Esophagus muscularis mucosa (tissue), 4 donors: Measurements from ENCODE around the gene MRPL18. TPM values are rescaled to one million over a fixed set of nuclear protein-coding genes. Genes with fewer than 3 reads are reported as not detected.

Experiments
- DNase-seq: peaks from one replicate; pipeline ENCODE4 v3.0.0-alpha.2; 2017; ENCODE audit errors: extremely low spot score
- H3K27ac ChIP-seq, 4 donors: fragments of 200-600 bp; sonication (generic); replicated peaks in 1 of 4; 1 replicate in 3 of 4; 2 replicates in 1 of 4; pipeline ENCODE4 v1.5.1; 2016 to 2019; ENCODE audit warnings: mild to moderate bottlenecking in 1 of 4
- H3K27me3 ChIP-seq, 4 donors: fragments of 200-600 bp; sonication (generic); one replicate each; pipeline versions ENCODE4 v1.5.1 to v1.6.0; 2016 to 2019
- H3K36me3 ChIP-seq, 4 donors: fragments of 200-600 bp; sonication (generic); one replicate each; pipeline ENCODE4 v1.5.1; 2016 to 2019
- H3K4me1 ChIP-seq, 4 donors: fragments of 200-600 bp; sonication (generic); one replicate each; pipeline ENCODE4 v1.5.1; 2016 to 2019
- H3K4me3 ChIP-seq, 4 donors: fragments of 200-600 bp; sonication (generic); 1 replicate in 2 of 4; 2 replicates in 2 of 4; pipeline ENCODE4 v1.5.1; 2016 to 2019; ENCODE audit warnings: mild to moderate bottlenecking in 4 of 4, moderate library complexity in 1 of 4
- H3K9me3 ChIP-seq, 4 donors: fragments of 200-600 bp; sonication (generic); 1 replicate in 3 of 4; 2 replicates in 1 of 4; pipeline ENCODE4 v1.5.1; 2016 to 2019
- EP300 ChIP-seq: sonication (generic); formaldehyde crosslinking; IDR thresholded peaks from one replicate; pipeline ENCODE4 v1.6.1; 2017; ENCODE audit warnings: antibody characterized with exemption
- POLR2A ChIP-seq: fragments of 450-650 bp; IDR thresholded peaks from one replicate; pipeline ENCODE4 v1.6.1; 2017; ENCODE audit warnings: antibody characterized with exemption, moderate library complexity, mild to moderate bottlenecking, low read depth
- POLR2AphosphoS5 ChIP-seq, 2 donors: sonication (generic); formaldehyde crosslinking; IDR thresholded peaks; one replicate each; pipeline ENCODE4 v1.6.1; 2017; ENCODE audit warnings: antibody characterized with exemption in 2 of 2
- WGBS: methylation state at CpG from one replicate; pipeline ENCODE4 v1.1.5; 2018; 5-methylcytosine and 5-hydroxymethylcytosine counted together
- intact Hi-C: fragments of 100-400 bp; cut with DNase I; formaldehyde crosslinking; loops from one replicate; pipeline ENCODE4 v1.15.1; 2023
- total RNA-seq, 4 donors: library from RNA; depleted of rRNA; stranded (reverse); fragments of >200 nt; gene quantifications; one replicate each; pipeline versions ENCODE4 v1.1.0 to v1.2.1, GENCODE V29; 2016
- TF ChIP-seq, protein P1 (sequence below), 3 experiments: fragments of 200-600 bp in 2 of 3; fragments of 450-650 bp in 1 of 3; sonication (generic) in 2 of 3; IDR thresholded peaks; one replicate each; pipeline ENCODE4 v1.5.1; 2017 to 2019; ENCODE audit warnings: antibody characterized with exemption in 3 of 3, mild to moderate bottlenecking in 2 of 3, moderate library complexity in 1 of 3

The MRPL18 gene
- total RNA-seq, 4 donors from 2014 or later: 63.3 to 92.9 (median 69.2) TPM

DNA sequence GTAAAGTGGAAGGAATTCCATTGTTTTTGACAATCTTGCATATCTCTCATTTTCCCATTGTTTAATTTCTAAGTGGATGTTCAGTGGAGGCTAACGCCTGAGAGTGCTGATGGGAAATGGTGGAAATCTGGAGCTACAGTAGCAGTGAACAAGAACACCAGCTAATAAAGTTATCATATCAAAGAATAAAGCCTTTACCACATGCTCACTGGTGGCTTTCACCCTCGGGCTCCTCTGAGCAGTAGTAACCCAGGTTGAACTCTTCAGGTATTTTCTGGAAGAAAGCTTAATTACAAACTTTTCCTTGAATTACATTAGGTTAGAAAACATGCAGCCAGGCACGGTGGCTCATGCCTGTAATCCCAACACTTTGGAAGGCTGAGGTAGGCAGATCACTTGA, 38.8 kb upstream of the MRPL18 start:
- Histone ChIP-seq H3K27me3 (no peaks in the 10 kb centered on the region), H3K4me3 (no peak overlapping the region), H3K36me3 (peaks cover 27 to 96% (median 77%) of the 10 kb centered on the region in 4 donors), H3K27ac (no peak overlapping the region), H3K9me3 (no peaks in the 10 kb centered on the region), H3K4me1 (peaks cover 0 to 9% (median 0%) of the 10 kb centered on the region in 4 donors)
- 82% methylated on average over 3 of the region's 3 CpGs for WGBS
- intact Hi-C loops: no loop called here
- TF ChIP-seq EP300 (no peak), POLR2A (no peak), POLR2AphosphoS5 (IDR thresholded peaks at IDR 0.05) (no peak)
- TF ChIP-seq, protein P1, sequence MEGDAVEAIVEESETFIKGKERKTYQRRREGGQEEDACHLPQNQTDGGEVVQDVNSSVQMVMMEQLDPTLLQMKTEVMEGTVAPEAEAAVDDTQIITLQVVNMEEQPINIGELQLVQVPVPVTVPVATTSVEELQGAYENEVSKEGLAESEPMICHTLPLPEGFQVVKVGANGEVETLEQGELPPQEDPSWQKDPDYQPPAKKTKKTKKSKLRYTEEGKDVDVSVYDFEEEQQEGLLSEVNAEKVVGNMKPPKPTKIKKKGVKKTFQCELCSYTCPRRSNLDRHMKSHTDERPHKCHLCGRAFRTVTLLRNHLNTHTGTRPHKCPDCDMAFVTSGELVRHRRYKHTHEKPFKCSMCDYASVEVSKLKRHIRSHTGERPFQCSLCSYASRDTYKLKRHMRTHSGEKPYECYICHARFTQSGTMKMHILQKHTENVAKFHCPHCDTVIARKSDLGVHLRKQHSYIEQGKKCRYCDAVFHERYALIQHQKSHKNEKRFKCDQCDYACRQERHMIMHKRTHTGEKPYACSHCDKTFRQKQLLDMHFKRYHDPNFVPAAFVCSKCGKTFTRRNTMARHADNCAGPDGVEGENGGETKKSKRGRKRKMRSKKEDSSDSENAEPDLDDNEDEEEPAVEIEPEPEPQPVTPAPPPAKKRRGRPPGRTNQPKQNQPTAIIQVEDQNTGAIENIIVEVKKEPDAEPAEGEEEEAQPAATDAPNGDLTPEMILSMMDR (IDR thresholded peaks at IDR 0.05): no peak
- DNase-seq: no peak

DNA sequence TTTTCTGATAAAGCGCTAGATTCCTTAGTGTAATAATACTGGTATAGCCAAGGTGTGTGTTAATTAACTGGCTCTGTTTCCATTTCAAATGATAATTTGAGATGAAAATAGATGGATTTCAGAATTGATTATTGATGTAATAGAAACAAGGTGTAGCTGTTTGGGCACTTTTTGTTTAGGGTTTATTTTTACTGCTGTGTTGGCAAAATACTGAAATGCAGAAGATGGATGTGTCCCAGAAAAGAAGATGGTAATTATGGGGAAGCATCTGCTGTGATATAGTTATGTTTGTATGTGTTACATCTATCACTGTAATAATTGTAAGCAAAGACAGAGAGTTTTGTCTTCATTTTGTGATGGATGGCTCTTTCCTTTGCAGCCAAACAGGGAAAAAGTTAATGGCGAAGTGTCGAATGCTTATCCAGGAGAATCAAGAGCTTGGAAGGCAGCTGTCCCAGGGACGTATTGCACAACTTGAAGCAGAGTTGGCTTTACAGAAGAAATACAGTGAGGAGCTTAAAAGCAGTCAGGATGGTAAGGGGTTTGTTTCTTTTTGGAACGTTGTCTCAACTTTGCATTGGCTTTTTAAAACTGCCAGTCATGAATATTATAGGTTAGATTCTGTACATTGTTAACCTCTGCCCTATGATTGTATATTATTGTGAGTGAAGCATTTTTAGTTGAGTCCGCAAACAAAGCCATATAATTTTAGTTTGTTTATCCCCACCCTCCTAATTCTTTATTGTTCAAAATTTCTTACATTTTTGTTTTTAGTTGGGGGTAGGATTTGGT, 37.0 kb upstream of the MRPL18 start:
- no peak overlapping the region for H3K27ac ChIP-seq
- intact Hi-C loops: no loop called here
- WGBS: 85% methylated on average over 6 of the region's 6 CpGs
- no peaks in the 10 kb centered on the region for H3K27me3 ChIP-seq
- DNase-seq: no peak
- no peak for TF ChIP-seq EP300
- TF ChIP-seq, protein P1 (IDR thresholded peaks at IDR 0.05): no peak
- no peak for TF ChIP-seq POLR2AphosphoS5 (IDR thresholded peaks at IDR 0.05)
- TF ChIP-seq POLR2A: no peak
- H3K36me3 ChIP-seq: peaks cover 21 to 96% (median 79%) of the 10 kb centered on the region in 4 donors
- H3K4me3 ChIP-seq: no peak overlapping the region
- no peaks in the 10 kb centered on the region for H3K9me3 ChIP-seq
- H3K4me1 ChIP-seq: peaks cover 0 to 9% (median 0%) of the 10 kb centered on the region in 4 donors

DNA sequence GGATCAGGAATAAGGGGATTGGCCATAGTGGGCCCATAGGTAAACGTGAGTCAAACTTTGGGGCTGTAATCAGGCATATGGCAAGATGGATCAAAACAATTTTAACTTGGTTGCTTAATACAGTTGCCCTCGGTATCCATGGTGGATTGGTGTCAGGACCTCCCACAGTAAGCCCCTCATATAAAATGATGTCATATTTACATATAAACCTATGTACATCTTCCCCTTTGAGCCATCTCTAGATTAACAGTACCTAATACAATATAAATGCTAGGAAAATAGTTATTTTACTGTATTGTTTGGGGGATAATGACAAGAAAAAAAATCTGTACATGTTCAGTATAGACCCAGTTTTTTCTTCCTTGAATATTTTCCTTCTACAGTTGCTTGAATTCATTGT, 35.9 kb upstream of the MRPL18 start:
- H3K27ac ChIP-seq: no peak overlapping the region
- intact Hi-C loops: no loop called here
- no peaks in the 10 kb centered on the region for H3K27me3 ChIP-seq
- DNase-seq: no peak
- no peaks in the 10 kb centered on the region for H3K9me3 ChIP-seq
- H3K4me3 ChIP-seq: no peak overlapping the region
- TF ChIP-seq, protein P1 (IDR thresholded peaks at IDR 0.05): no peak
- TF ChIP-seq POLR2AphosphoS5 (IDR thresholded peaks at IDR 0.05) (no peak), POLR2A (no peak), EP300 (no peak)
- peaks cover 0 to 9% (median 0%) of the 10 kb centered on the region in 4 donors for H3K4me1 ChIP-seq
- 83% methylated on average over 2 of the region's 2 CpGs for WGBS
- peaks cover 11 to 90% (median 77%) of the 10 kb centered on the region in 4 donors for H3K36me3 ChIP-seq

DNA sequence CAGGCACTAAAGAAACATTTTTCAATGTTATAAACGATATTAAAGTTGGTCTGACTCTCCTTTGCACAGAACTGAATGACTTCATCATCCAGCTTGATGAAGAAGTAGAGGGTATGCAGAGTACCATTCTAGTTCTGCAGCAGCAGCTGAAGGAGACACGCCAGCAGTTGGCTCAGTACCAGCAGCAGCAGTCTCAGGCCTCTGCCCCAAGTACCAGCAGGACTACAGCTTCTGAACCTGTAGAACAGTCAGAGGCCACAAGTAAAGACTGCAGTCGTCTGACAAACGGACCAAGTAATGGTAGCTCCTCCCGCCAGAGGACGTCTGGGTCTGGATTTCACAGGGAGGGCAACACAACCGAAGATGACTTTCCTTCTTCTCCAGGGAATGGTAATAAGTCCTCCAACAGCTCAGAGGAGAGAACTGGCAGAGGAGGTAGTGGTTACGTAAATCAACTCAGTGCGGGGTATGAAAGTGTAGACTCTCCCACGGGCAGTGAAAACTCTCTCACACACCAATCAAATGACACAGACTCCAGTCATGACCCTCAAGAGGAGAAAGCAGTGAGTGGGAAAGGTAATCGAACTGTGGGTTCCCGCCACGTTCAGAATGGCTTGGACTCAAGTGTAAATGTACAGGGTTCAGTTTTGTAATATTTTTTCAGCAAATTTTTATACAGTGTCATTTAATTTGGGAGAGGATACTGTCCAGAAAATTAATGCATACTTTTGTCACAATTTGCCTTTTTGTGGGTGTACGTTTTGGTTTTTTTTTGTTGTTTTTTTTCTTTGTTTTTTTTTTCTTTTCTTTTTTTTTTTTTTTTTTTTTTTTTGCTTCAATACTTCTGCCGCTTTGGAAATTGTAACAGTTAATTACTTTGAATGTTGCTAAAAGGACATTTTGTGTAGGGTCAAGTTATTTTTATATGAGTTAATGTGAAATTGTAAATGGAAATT, 35.0 kb upstream of the MRPL18 start:
- H3K27ac ChIP-seq: no peak overlapping the region
- no peak for DNase-seq
- H3K4me3 ChIP-seq: no peak overlapping the region
- H3K27me3 ChIP-seq: no peaks in the 10 kb centered on the region
- peaks cover 5 to 82% (median 69%) of the 10 kb centered on the region in 4 donors for H3K36me3 ChIP-seq
- no peak for TF ChIP-seq POLR2A
- TF ChIP-seq POLR2AphosphoS5 (IDR thresholded peaks at IDR 0.05): no peak
- no peak for TF ChIP-seq EP300
- TF ChIP-seq, protein P1 (IDR thresholded peaks at IDR 0.05): no peak
- H3K9me3 ChIP-seq: no peaks in the 10 kb centered on the region
- WGBS: 71% methylated on average over 15 of the region's 15 CpGs
- intact Hi-C loops: no loop called here
- peaks cover 0 to 11% (median 4%) of the 10 kb centered on the region in 4 donors for H3K4me1 ChIP-seq
